ENCODE data around the gene DCBLD1.

- TF ChIP-seq TAF1 (conservative IDR thresholded peaks at IDR 0.05) (no peak), REST (IDR thresholded peaks at IDR 0.05) (no peak), CTCF (IDR thresholded peaks at IDR 0.05; ENCODE audit: low read depth, low read length, missing input control) (no peak), MAX (IDR thresholded peaks at IDR 0.05) (no peak), JUND (IDR thresholded peaks at IDR 0.05) (no peak), RXRA (IDR thresholded peaks at IDR 0.05) (no peak), ZBTB33 (IDR thresholded peaks at IDR 0.05) (no peak), FOXA1 (IDR thresholded peaks at IDR 0.05) (no peak)
Measured at GRCh38 chr6:117508450-117508971, 26.0 kb downstream of the DCBLD1 start.

Measured in liver (tissue), 3 donors.